Vagina (tissue), 2 donors: ENCODE measurements around the gene SLC2A11. TPM values are rescaled to one million over a fixed set of nuclear protein-coding genes. Genes with fewer than 3 reads are reported as not detected.

Experiments used
- DNase-seq, 2 donors: peaks; one replicate each; pipeline ENCODE4 v3.0.0-alpha.2; 2017; ENCODE audit errors: extremely low spot score in 2 of 2
- H3K27ac ChIP-seq: fragments of 200-600 bp; sonication (generic); one replicate; pipeline ENCODE4 v1.5.1; 2019
- H3K27me3 ChIP-seq: fragments of 200-600 bp; sonication (generic); one replicate; pipeline ENCODE4 v1.5.1; 2019
- H3K36me3 ChIP-seq, 2 donors: fragments of 200-600 bp; sonication (generic); one replicate each; pipeline ENCODE4 v1.5.1; 2017 to 2019
- H3K4me1 ChIP-seq: fragments of 200-600 bp; sonication (generic); one replicate; pipeline ENCODE4 v1.5.1; 2019
- H3K4me3 ChIP-seq, 2 donors: fragments of 200-600 bp; sonication (generic); 1 replicate in 1 of 2; 2 replicates in 1 of 2; pipeline ENCODE4 v1.5.1; 2016 to 2019
- H3K9me3 ChIP-seq: fragments of 200-600 bp; sonication (generic); one replicate; pipeline ENCODE4 v1.5.1; 2019
- CTCF ChIP-seq, 3 experiments: fragments of 450-650 bp in 2 of 3; fragments of 200-600 bp in 1 of 3; sonication (generic) in 1 of 3; IDR thresholded peaks; one replicate each; pipeline ENCODE4 v1.5.1; 2017 to 2019; ENCODE audit warnings: antibody characterized with exemption in 3 of 3, mild to moderate bottlenecking in 2 of 3, moderate library complexity in 2 of 3
- POLR2A ChIP-seq, 2 donors: fragments of 450-650 bp; IDR thresholded peaks; one replicate each; pipeline ENCODE4 v1.6.1; 2017; ENCODE audit warnings: antibody characterized with exemption in 2 of 2, mild to moderate bottlenecking in 2 of 2, moderate library complexity in 2 of 2
- POLR2AphosphoS5 ChIP-seq, 2 donors: sonication (generic); formaldehyde crosslinking; IDR thresholded peaks; one replicate each; pipeline ENCODE4 v1.9.0; 2017; ENCODE audit warnings: antibody characterized with exemption in 2 of 2, mild to moderate bottlenecking in 2 of 2, low read depth in 1 of 2; ENCODE audit not compliant: insufficient read depth in 1 of 2
- intact Hi-C: fragments of 100-400 bp; cut with DNase I; formaldehyde crosslinking; loops from one replicate; pipeline ENCODE4 v1.15.1; 2023
- total RNA-seq: library from RNA; depleted of rRNA; stranded (reverse); fragments of >200 nt; gene quantifications from one replicate; pipeline ENCODE4 v1.2.3, GENCODE V29; 2016

SLC2A11 gene
- total RNA-seq, 1 donor from 2014 or later = 4.9 TPM

- Histone ChIP-seq H3K4me1 (peaks cover 17% of the 10 kb centered on the region), H3K36me3 (peaks cover 0 to 79% of the 10 kb centered on the region in 2 donors), H3K27ac (no peak overlapping the region), H3K27me3 (no peaks in the 10 kb centered on the region), H3K4me3 (no peak overlapping the region), H3K9me3 (no peaks in the 10 kb centered on the region)
- intact Hi-C loops = no loop called here
- no peak for DNase-seq
- no peak for TF ChIP-seq POLR2AphosphoS5 (IDR thresholded peaks at IDR 0.05; ENCODE audit: insufficient read depth in 1 of 2, low read depth in 1 of 2)
- TF ChIP-seq POLR2A (IDR thresholded peaks at IDR 0.05) = no peak
- TF ChIP-seq CTCF (IDR thresholded peaks at IDR 0.05) = no peak
These were observed 33.0 kb upstream of the SLC2A11 start for GRCh38 chr22:23824476-23825245.

- intact Hi-C loops = no loop called here
- Histone ChIP-seq H3K27me3 (no peaks in the 10 kb centered on the region), H3K36me3 (peaks cover 0 to 72% of the 10 kb centered on the region in 2 donors), H3K27ac (no peak overlapping the region), H3K4me1 (peaks cover 17% of the 10 kb centered on the region), H3K9me3 (no peaks in the 10 kb centered on the region), H3K4me3 (no peak overlapping the region)
- no peak for TF ChIP-seq POLR2AphosphoS5 (IDR thresholded peaks at IDR 0.05; ENCODE audit: insufficient read depth in 1 of 2, low read depth in 1 of 2)
- no peak for TF ChIP-seq CTCF (IDR thresholded peaks at IDR 0.05)
- no peak for TF ChIP-seq POLR2A (IDR thresholded peaks at IDR 0.05)
- DNase-seq = no peak
These were observed 32.3 kb upstream of the SLC2A11 start for GRCh38 chr22:23825246-23825905.

GRCh38 chr22:23826510-23827350 lies 30.9 kb upstream of the SLC2A11 start:
- H3K4me3 ChIP-seq = no peak overlapping the region
- no peaks in the 10 kb centered on the region for H3K9me3 ChIP-seq
- TF ChIP-seq CTCF (IDR thresholded peaks at IDR 0.05) (no peak), POLR2AphosphoS5 (IDR thresholded peaks at IDR 0.05; ENCODE audit: insufficient read depth in 1 of 2, low read depth in 1 of 2) (no peak), POLR2A (IDR thresholded peaks at IDR 0.05) (no peak)
- H3K4me1 ChIP-seq = peaks cover 9% of the 10 kb centered on the region
- intact Hi-C loops = no loop called here
- DNase-seq = no peak
- H3K27me3 ChIP-seq = no peaks in the 10 kb centered on the region
- H3K36me3 ChIP-seq = peaks cover 0 to 62% of the 10 kb centered on the region in 2 donors
- H3K27ac ChIP-seq = no peak overlapping the region

GRCh38 chr22:23827351-23827995 lies 30.2 kb upstream of the SLC2A11 start:
- intact Hi-C loops = no loop called here
- Histone ChIP-seq H3K27ac (no peak overlapping the region), H3K4me3 (no peak overlapping the region), H3K27me3 (no peaks in the 10 kb centered on the region), H3K4me1 (peaks cover 9% of the 10 kb centered on the region), H3K9me3 (no peaks in the 10 kb centered on the region), H3K36me3 (peaks cover 0 to 55% of the 10 kb centered on the region in 2 donors)
- DNase-seq = no peak
- TF ChIP-seq POLR2AphosphoS5 (IDR thresholded peaks at IDR 0.05; ENCODE audit: insufficient read depth in 1 of 2, low read depth in 1 of 2) (no peak), POLR2A (IDR thresholded peaks at IDR 0.05) (no peak), CTCF (IDR thresholded peaks at IDR 0.05) (no peak)
